Neural cell (in vitro differentiated cells): ENCODE data around the gene ATP6V1F. TPM values are rescaled to one million over a fixed set of nuclear protein-coding genes. Genes with fewer than 3 reads are reported as not detected.

Source experiments
- H2AFZ ChIP-seq: fragments of 200-600, 300-800 bp; sonication (generic), shearing (Covaris generic); 2 replicates; pipeline ENCODE4 v1.6.0; 2014; ENCODE audit warnings: low read depth, mild to moderate bottlenecking, antibody characterized with exemption, low read length, moderate library complexity
- H3F3A ChIP-seq: fragments of 200-600 bp; shearing (Covaris generic); 2 replicates; pipeline ENCODE4 v1.6.1; 2016; ENCODE audit warnings: mild to moderate bottlenecking, moderate library complexity, mixed read lengths, antibody characterized with exemption, low read length; ENCODE audit not compliant: insufficient read depth, poor library complexity, severe bottlenecking
- H3K27ac ChIP-seq: fragments of 200-600, 300-800 bp; sonication (generic), shearing (Covaris generic); 2 replicates; pipeline ENCODE4 v1.5.1; 2014; ENCODE audit warnings: mild to moderate bottlenecking, low read length, moderate library complexity
- H3K27me3 ChIP-seq: fragments of 300-800, 200-600 bp; sonication (generic), shearing (Covaris generic); 2 replicates; pipeline ENCODE4 v1.6.0; 2014; ENCODE audit warnings: mild to moderate bottlenecking, low read depth, low read length, moderate library complexity; ENCODE audit not compliant: insufficient read depth
- H3K36me3 ChIP-seq: fragments of 300-800, 200-600 bp; sonication (generic), shearing (Covaris generic); 2 replicates; pipeline ENCODE4 v1.5.1; 2014; ENCODE audit warnings: mild to moderate bottlenecking, antibody characterized with exemption, low read length, moderate library complexity; ENCODE audit not compliant: insufficient read depth
- H3K4me2 ChIP-seq: fragments of 300-800, 200-600 bp; sonication (generic), shearing (Covaris generic); 2 replicates; pipeline ENCODE4 v1.6.0; 2014; ENCODE audit warnings: mild to moderate bottlenecking, low read length
- H3K4me3 ChIP-seq: fragments of 300-800, 200-600 bp; sonication (generic), shearing (Covaris generic); 2 replicates; pipeline ENCODE4 v1.5.1; 2014; ENCODE audit warnings: mild to moderate bottlenecking, low read length, moderate library complexity
- H3K79me2 ChIP-seq: fragments of 200-600 bp; shearing (Covaris generic); replicated peaks from 2 replicates; pipeline ENCODE4 v1.6.0; 2014; ENCODE audit warnings: mild to moderate bottlenecking, low read length, moderate library complexity; ENCODE audit not compliant: insufficient read depth
- H3K9ac ChIP-seq: fragments of 300-800, 200-600 bp; sonication (generic), shearing (Covaris generic); 2 replicates; pipeline ENCODE4 v1.6.1; 2016; ENCODE audit warnings: mild to moderate bottlenecking, low read length, mixed read lengths
- H3K9me2 ChIP-seq: fragments of 200-600 bp; shearing (Covaris generic); 2 replicates; pipeline ENCODE4 v1.6.1; 2016; ENCODE audit warnings: mild to moderate bottlenecking, low read length, mixed read lengths; ENCODE audit not compliant: insufficient read depth
- H3K9me3 ChIP-seq: fragments of 200-600, 300-800 bp; sonication (generic), shearing (Covaris generic); 2 replicates; pipeline ENCODE4 v1.6.1; 2016; ENCODE audit warnings: mild to moderate bottlenecking, mixed run types, low read length, moderate library complexity, mixed read lengths
- H4K20me1 ChIP-seq: fragments of 200-600 bp; shearing (Covaris generic); 2 replicates; pipeline ENCODE4 v1.6.1; 2016; ENCODE audit warnings: mild to moderate bottlenecking, mixed run types; ENCODE audit not compliant: insufficient read depth
- EP300 ChIP-seq: fragments of 450-650 bp; conservative IDR thresholded peaks from 2 replicates; pipeline ENCODE4 v1.6.1; 2014; ENCODE audit warnings: antibody characterized with exemption, mild to moderate bottlenecking, moderate library complexity; ENCODE audit not compliant: poor library complexity, severe bottlenecking
- EZH2 ChIP-seq: fragments of 200-600, 300-800 bp; shearing (Covaris generic), sonication (generic); IDR thresholded peaks from 2 replicates; pipeline ENCODE4 v1.6.1; 2014; ENCODE audit warnings: antibody characterized with exemption, low read length, borderline replicate concordance, mild to moderate bottlenecking; ENCODE audit not compliant: insufficient read depth, poor library complexity, severe bottlenecking
- MXI1 ChIP-seq: fragments of 450-650 bp; conservative IDR thresholded peaks from 2 replicates; pipeline ENCODE4 v1.6.1; 2014; ENCODE audit warnings: antibody characterized with exemption, mild to moderate bottlenecking; ENCODE audit not compliant: poor library complexity, severe bottlenecking
- POLR2AphosphoS5 ChIP-seq: IDR thresholded peaks from 2 replicates; pipeline ENCODE4 v1.6.1; 2012
- RAD21 ChIP-seq: fragments of 450-650 bp; conservative IDR thresholded peaks from 2 replicates; pipeline ENCODE4 v1.6.1; 2014; ENCODE audit warnings: antibody characterized with exemption, mild to moderate bottlenecking, moderate library complexity
- SMC3 ChIP-seq: fragments of 450-650 bp; conservative IDR thresholded peaks from 2 replicates; pipeline ENCODE4 v1.6.1; 2014; ENCODE audit warnings: antibody characterized with exemption, mild to moderate bottlenecking, moderate library complexity; ENCODE audit not compliant: poor library complexity
- TAF1 ChIP-seq: IDR thresholded peaks from 2 replicates; pipeline ENCODE4 v1.6.1; 2012; ENCODE audit warnings: low read depth
- polyA plus RNA-seq: library from polyadenylated mRNA; depleted of rRNA; stranded (reverse); fragments of >200 nt; gene quantifications from 2 replicates; pipeline ENCODE4 v1.2.3, GENCODE V29; 2014
- TF ChIP-seq, protein P1 (sequence below): fragments of 450-650 bp; IDR thresholded peaks from 2 replicates; pipeline ENCODE4 v1.5.1; 2014; ENCODE audit warnings: antibody characterized with exemption, mild to moderate bottlenecking, moderate library complexity; ENCODE audit not compliant: poor library complexity, severe bottlenecking
- TF ChIP-seq, protein P2 (sequence below): IDR thresholded peaks from 2 replicates; pipeline ENCODE4 v1.6.1; 2012; ENCODE audit warnings: borderline replicate concordance

ATP6V1F gene
- polyA plus RNA-seq, 1 donor from 2014 or later = 246 TPM

DNA sequence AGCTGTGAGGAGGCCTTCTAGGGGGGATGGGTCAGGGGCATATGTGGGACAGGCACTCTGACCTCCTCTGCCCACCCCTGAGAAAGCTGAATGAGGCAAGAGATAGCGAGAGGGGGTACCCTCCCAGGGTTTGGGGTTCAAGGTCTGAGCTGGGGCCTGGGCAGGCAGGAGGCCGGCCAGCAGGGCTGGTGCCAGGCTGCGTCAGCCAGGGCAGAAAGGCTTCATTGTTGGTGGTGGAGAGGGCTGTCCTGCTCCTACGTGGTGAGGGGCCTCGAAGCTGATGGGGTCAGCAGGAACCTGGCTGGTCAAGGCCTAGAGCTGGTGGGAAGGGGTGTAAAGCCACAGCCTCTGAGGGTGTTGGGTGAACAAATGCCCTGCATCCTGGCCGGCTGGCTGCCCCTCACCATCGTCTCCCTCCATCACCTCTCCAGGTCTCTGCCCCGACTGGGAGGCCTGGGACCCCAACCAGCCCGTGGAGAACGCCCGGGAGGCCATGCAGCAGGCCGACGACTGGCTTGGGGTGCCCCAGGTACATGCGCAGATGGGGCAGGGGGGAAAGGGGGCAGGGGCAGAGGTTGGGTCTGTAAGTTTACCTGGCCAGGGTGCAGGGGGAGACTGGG, 25.8 kb upstream of the ATP6V1F start:
- Histone ChIP-seq H3K27me3 (peaks cover under 1% of the 10 kb centered on the region), H3K9ac (no peak overlapping the region), H3K4me2 (no peak overlapping the region), H3K9me2 (no peaks in the 10 kb centered on the region), H4K20me1 (no peaks in the 10 kb centered on the region), H2AFZ (no peak overlapping the region), H3K9me3 (no peaks in the 10 kb centered on the region), H3K79me2 (no peaks in the 10 kb centered on the region), H3K36me3 (no peaks in the 10 kb centered on the region), H3K4me3 (no peak overlapping the region), H3F3A (no peaks in the 10 kb centered on the region), H3K27ac (no peak overlapping the region)
- TF ChIP-seq EP300 (no peak), MXI1 (no peak), EZH2 (no peak), TAF1 (no peak), SMC3 (no peak), RAD21 (no peak), POLR2AphosphoS5 (no peak)
- TF ChIP-seq, protein P1, sequence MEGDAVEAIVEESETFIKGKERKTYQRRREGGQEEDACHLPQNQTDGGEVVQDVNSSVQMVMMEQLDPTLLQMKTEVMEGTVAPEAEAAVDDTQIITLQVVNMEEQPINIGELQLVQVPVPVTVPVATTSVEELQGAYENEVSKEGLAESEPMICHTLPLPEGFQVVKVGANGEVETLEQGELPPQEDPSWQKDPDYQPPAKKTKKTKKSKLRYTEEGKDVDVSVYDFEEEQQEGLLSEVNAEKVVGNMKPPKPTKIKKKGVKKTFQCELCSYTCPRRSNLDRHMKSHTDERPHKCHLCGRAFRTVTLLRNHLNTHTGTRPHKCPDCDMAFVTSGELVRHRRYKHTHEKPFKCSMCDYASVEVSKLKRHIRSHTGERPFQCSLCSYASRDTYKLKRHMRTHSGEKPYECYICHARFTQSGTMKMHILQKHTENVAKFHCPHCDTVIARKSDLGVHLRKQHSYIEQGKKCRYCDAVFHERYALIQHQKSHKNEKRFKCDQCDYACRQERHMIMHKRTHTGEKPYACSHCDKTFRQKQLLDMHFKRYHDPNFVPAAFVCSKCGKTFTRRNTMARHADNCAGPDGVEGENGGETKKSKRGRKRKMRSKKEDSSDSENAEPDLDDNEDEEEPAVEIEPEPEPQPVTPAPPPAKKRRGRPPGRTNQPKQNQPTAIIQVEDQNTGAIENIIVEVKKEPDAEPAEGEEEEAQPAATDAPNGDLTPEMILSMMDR = no peak
- TF ChIP-seq, protein P2, sequence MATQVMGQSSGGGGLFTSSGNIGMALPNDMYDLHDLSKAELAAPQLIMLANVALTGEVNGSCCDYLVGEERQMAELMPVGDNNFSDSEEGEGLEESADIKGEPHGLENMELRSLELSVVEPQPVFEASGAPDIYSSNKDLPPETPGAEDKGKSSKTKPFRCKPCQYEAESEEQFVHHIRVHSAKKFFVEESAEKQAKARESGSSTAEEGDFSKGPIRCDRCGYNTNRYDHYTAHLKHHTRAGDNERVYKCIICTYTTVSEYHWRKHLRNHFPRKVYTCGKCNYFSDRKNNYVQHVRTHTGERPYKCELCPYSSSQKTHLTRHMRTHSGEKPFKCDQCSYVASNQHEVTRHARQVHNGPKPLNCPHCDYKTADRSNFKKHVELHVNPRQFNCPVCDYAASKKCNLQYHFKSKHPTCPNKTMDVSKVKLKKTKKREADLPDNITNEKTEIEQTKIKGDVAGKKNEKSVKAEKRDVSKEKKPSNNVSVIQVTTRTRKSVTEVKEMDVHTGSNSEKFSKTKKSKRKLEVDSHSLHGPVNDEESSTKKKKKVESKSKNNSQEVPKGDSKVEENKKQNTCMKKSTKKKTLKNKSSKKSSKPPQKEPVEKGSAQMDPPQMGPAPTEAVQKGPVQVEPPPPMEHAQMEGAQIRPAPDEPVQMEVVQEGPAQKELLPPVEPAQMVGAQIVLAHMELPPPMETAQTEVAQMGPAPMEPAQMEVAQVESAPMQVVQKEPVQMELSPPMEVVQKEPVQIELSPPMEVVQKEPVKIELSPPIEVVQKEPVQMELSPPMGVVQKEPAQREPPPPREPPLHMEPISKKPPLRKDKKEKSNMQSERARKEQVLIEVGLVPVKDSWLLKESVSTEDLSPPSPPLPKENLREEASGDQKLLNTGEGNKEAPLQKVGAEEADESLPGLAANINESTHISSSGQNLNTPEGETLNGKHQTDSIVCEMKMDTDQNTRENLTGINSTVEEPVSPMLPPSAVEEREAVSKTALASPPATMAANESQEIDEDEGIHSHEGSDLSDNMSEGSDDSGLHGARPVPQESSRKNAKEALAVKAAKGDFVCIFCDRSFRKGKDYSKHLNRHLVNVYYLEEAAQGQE = no peak

DNA sequence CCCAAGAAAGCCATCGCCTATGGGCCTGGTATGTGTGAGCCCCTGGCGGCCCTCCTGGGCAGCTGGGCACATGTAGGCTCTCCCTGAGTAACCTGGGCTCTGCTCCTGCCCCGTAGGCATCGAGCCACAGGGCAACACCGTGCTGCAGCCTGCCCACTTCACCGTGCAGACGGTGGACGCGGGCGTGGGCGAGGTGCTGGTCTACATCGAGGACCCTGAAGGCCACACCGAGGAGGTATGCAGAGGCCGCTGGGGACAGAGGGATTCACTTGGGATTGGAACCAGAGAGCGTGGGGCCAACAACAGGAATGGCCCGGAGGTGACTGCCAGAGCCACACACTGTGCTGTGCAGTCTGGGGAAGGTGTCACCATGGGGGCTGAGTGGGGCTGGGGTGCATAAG, 25.1 kb upstream of the ATP6V1F start:
- H3K9ac ChIP-seq = no peak overlapping the region
- H4K20me1 ChIP-seq = no peaks in the 10 kb centered on the region
- H3K9me3 ChIP-seq = no peaks in the 10 kb centered on the region
- H3K27me3 ChIP-seq = no peaks in the 10 kb centered on the region
- H3F3A ChIP-seq = no peaks in the 10 kb centered on the region
- no peak overlapping the region for H3K4me2 ChIP-seq
- H3K36me3 ChIP-seq = no peaks in the 10 kb centered on the region
- no peak overlapping the region for H3K27ac ChIP-seq
- no peaks in the 10 kb centered on the region for H3K9me2 ChIP-seq
- no peaks in the 10 kb centered on the region for H3K79me2 ChIP-seq
- H2AFZ ChIP-seq = no peak overlapping the region
- TF ChIP-seq POLR2AphosphoS5 (no peak), MXI1 (no peak)
- no peak overlapping the region for H3K4me3 ChIP-seq
